Liver (tissue), 3 donors: Measurements from ENCODE around the gene DEPDC4.

Experiments
- CTCF ChIP-seq: fragments of 150-350 bp; IDR thresholded peaks from 2 replicates; pipeline ENCODE4 v1.5.1; 2017; ENCODE audit warnings: improper control_type of control experiment, low read depth, low read length; ENCODE audit not compliant: missing input control
- FOXA2 ChIP-seq: IDR thresholded peaks from 2 replicates; pipeline ENCODE4 v1.6.1; 2016; ENCODE audit warnings: antibody characterized with exemption
- GABPA ChIP-seq, 2 donors: IDR thresholded peaks in 1 of 2; conservative IDR thresholded peaks in 1 of 2; 2 replicates each; pipeline ENCODE4 v1.6.1; 2016; ENCODE audit warnings: antibody characterized with exemption in 2 of 2, mild to moderate bottlenecking in 1 of 2, moderate library complexity in 1 of 2
- JUND ChIP-seq, 2 donors: IDR thresholded peaks; 2 replicates each; pipeline ENCODE4 v1.6.1; 2016; ENCODE audit warnings: antibody characterized with exemption in 2 of 2
- MAX ChIP-seq: IDR thresholded peaks from 2 replicates; pipeline ENCODE4 v1.6.1; 2016; ENCODE audit warnings: antibody characterized with exemption
- RAD21 ChIP-seq, 2 donors: IDR thresholded peaks; 2 replicates each; pipeline ENCODE4 v1.6.1; 2016; ENCODE audit warnings: antibody characterized with exemption in 2 of 2, mild to moderate bottlenecking in 2 of 2
- REST ChIP-seq: IDR thresholded peaks from 2 replicates; pipeline ENCODE4 v1.6.1; 2016; ENCODE audit warnings: antibody characterized with exemption, mild to moderate bottlenecking
- RXRA ChIP-seq, 2 donors: IDR thresholded peaks; 2 replicates each; pipeline ENCODE4 v1.6.1; 2017 to 2018; ENCODE audit warnings: antibody characterized with exemption in 2 of 2, mild to moderate bottlenecking in 1 of 2
- SP1 ChIP-seq: IDR thresholded peaks from 2 replicates; pipeline ENCODE4 v1.6.1; 2018; ENCODE audit warnings: antibody characterized with exemption, mild to moderate bottlenecking
- TAF1 ChIP-seq: conservative IDR thresholded peaks from 2 replicates; pipeline ENCODE4 v1.6.1; 2016; ENCODE audit warnings: antibody characterized with exemption, mild to moderate bottlenecking
- YY1 ChIP-seq: IDR thresholded peaks from 2 replicates; pipeline ENCODE4 v1.6.1; 2016; ENCODE audit warnings: antibody characterized with exemption, mild to moderate bottlenecking
- TF ChIP-seq, protein P1 (sequence below): IDR thresholded peaks from 2 replicates; pipeline ENCODE4 v1.6.1; 2016; ENCODE audit warnings: antibody characterized with exemption
- TF ChIP-seq, protein P2 (sequence below): IDR thresholded peaks from 2 replicates; pipeline ENCODE4 v1.6.1; 2016; ENCODE audit warnings: antibody characterized with exemption
- donor health status: healthy.
- donor health status: healthy.

GRCh38 chr12:100265732-100266584 lies 921 bp downstream of the DEPDC4 start:
- TF ChIP-seq MAX (no peak), REST (no peak), CTCF (no peak), JUND (IDR thresholded peaks at IDR 0.05) (no peak), RXRA (IDR thresholded peaks at IDR 0.05) (no peak), SP1 (no peak), TAF1 (no peak), RAD21 (IDR thresholded peaks at IDR 0.05) (no peak), GABPA (IDR thresholded peaks at IDR 0.05 in 1 of 2, conservative IDR thresholded peaks at IDR 0.05 in 1 of 2) (no peak), YY1 (no peak), FOXA2 (no peak)
- TF ChIP-seq, protein P1, sequence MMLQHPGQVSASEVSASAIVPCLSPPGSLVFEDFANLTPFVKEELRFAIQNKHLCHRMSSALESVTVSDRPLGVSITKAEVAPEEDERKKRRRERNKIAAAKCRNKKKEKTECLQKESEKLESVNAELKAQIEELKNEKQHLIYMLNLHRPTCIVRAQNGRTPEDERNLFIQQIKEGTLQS: no peak
- TF ChIP-seq, protein P2, sequence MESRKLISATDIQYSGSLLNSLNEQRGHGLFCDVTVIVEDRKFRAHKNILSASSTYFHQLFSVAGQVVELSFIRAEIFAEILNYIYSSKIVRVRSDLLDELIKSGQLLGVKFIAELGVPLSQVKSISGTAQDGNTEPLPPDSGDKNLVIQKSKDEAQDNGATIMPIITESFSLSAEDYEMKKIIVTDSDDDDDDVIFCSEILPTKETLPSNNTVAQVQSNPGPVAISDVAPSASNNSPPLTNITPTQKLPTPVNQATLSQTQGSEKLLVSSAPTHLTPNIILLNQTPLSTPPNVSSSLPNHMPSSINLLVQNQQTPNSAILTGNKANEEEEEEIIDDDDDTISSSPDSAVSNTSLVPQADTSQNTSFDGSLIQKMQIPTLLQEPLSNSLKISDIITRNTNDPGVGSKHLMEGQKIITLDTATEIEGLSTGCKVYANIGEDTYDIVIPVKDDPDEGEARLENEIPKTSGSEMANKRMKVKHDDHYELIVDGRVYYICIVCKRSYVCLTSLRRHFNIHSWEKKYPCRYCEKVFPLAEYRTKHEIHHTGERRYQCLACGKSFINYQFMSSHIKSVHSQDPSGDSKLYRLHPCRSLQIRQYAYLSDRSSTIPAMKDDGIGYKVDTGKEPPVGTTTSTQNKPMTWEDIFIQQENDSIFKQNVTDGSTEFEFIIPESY: no peak
